NCI-H146 treated with DMSO at 0.1 percent for 48 hours (cell line): ENCODE data around the gene USH2A.

Experiments
- DNase-seq: peaks from one replicate; lab custom pipeline; 2025; ENCODE audit not compliant: unreplicated experiment; lab: John Stamatoyannopoulos, UW

Gene USH2A, protein sequence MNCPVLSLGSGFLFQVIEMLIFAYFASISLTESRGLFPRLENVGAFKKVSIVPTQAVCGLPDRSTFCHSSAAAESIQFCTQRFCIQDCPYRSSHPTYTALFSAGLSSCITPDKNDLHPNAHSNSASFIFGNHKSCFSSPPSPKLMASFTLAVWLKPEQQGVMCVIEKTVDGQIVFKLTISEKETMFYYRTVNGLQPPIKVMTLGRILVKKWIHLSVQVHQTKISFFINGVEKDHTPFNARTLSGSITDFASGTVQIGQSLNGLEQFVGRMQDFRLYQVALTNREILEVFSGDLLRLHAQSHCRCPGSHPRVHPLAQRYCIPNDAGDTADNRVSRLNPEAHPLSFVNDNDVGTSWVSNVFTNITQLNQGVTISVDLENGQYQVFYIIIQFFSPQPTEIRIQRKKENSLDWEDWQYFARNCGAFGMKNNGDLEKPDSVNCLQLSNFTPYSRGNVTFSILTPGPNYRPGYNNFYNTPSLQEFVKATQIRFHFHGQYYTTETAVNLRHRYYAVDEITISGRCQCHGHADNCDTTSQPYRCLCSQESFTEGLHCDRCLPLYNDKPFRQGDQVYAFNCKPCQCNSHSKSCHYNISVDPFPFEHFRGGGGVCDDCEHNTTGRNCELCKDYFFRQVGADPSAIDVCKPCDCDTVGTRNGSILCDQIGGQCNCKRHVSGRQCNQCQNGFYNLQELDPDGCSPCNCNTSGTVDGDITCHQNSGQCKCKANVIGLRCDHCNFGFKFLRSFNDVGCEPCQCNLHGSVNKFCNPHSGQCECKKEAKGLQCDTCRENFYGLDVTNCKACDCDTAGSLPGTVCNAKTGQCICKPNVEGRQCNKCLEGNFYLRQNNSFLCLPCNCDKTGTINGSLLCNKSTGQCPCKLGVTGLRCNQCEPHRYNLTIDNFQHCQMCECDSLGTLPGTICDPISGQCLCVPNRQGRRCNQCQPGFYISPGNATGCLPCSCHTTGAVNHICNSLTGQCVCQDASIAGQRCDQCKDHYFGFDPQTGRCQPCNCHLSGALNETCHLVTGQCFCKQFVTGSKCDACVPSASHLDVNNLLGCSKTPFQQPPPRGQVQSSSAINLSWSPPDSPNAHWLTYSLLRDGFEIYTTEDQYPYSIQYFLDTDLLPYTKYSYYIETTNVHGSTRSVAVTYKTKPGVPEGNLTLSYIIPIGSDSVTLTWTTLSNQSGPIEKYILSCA (N-terminal part only)

DNA sequence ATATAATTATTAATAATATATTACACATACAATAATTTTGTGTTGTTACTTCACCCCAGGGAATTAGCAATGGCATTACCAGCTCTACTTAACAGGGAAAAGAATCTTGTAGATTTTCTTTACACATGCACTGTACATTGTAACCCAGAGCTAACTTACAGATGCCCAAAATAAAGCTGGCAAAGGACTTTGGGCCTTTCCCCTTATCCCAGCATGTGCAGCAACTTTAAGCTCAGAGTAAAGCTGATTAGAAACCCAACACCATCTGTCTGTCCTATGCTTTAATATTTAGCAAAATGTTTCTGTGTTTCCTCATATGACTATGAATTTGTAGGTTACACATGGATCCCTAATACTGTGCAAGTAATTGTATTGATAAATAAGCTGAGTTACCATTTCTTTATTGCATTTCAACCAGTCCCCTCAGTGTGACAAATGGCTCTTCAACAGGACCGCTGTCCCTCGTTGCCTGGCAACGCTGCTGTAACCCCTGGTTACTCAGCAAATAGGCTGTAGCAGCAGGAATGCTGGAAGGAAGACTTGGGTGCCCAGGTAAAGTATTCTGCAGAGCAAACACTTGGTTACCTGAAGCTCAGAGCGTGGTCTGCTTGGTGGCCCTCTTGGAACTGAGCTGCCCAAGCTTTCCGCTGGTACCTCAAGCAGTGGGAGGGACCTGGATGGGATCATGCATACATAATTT, at the start of gene USH2A:
TSS of gene USH2A (minus strand) at position 628 of the 700 bp plus-strand sequence. CDS start 1,112 bp downstream, outside the sequence.
- no peak for DNase-seq

DNA sequence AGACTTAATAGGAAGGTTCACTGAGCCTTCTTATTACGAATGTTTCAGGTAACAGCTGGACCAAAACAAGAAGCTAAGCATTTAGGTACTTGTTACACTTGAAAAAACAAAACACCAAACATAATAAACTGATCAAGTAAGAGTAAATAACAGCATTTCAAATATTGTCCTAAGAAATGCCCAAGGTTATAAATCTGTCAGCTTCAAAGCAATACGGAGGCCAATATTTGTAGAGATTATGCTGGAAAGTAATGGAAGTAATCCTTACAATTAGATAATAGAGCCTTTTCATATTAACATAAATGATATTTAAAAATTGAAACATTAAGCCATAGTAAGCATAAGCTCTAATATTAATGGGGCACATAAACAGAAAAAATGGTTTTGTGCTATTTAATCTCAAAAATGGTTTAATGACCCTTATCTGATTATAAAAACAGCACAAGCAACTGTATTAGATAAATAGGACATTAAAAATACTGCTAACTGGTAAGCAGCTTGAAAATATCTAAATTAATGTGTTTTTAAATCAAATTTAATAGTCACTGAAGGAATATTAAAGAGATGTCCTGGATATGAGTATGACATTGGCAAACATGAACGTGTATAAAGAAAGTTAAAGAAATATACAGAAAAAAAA, 43.0 kb upstream of the USH2A start:
- DNase-seq = no peak

DNA sequence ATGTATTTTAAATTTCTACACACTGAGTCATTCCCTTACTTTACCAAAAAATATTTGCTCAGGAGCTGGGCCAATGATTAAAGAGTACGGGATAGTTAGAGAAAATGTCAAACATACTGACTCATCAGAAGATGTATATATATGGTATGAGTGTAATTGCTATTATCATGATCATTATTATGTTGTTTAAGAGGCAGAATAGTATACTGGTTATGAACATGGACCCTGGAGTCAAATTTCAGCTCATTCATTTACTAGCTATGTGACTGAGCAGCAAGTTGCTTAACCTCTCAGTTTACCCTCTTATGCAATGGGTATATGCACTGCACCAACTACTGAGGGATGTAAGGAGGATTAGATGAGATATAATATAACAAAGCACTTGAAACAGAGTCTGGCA, 41.2 kb upstream of the USH2A start:
- no peak for DNase-seq

DNA sequence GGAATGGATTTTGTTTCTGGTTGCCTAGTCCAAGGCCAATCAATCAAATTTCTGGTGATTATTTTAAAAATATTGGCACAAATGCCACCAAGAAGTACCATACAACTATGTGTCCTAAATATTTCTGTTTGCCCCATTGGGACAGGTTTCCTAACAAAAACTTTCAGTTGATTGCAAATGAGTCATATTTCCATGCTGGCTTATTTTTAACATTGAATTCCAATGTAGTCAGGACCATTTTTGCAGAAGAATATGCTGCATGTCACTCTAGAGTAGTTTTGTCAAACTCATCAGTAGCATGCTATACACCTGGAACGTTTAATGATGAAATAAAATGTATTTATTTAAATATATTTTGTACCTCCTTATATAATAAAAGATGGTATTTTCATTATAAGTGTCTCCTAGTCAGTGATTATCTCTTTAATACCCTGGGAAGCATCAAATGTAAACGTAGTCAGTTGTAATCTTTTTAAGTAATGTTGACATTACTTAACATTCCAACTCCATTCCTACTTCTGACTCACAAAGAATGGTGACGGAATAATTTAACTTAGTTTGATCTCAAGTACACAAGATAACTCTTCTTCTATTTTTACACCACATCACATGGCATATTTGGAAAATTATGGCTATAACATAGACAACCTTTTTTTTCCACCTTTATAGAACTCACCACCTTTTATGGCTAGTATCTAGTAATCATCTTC, 39.0 kb upstream of the USH2A start:
- no peak for DNase-seq

DNA sequence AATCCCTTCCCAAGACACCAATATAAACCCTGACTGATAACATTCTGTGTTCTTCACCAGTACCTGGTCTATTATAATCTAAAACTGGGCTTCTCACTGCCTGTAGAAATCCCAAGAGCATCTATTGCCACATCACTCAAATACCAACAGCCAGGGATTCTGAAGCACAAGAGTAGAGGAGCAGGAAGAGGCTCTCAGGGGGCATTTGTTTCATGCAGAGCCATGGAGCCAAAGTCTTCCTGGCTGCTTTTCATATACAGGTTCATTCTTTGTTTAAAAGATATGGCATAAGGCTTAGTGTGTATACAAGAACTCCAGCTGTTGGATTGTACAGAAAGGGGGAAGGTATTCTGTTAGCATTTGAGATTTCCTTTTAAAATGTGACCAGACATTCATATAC, 38.2 kb upstream of the USH2A start:
- DNase-seq = no peak

DNA sequence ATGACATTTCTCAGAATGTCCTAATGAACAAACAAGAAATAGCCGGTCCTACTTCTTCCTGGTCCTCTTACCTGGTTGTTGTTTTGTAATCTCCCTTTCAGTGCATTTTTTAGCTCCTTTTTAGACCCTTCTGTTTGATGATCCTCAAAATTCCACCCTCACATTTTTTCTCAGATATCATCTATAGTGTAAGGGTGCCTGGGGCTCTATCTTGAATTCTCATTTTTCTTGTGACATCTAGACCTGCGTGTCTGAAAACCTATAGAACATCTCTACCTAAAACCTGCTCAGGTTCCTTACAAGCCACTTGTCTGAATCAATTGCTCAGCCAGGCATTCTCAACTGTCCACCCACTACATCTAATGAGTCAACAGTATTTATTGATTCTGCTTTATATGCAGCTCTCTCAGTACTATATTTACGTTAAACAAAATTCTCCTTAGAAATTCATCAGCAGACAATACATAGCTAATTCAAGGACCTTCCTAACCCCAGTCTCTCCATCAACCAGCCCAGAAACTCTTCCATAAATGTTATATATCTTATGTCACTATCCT, 36.5 kb upstream of the USH2A start:
- no peak for DNase-seq

DNA sequence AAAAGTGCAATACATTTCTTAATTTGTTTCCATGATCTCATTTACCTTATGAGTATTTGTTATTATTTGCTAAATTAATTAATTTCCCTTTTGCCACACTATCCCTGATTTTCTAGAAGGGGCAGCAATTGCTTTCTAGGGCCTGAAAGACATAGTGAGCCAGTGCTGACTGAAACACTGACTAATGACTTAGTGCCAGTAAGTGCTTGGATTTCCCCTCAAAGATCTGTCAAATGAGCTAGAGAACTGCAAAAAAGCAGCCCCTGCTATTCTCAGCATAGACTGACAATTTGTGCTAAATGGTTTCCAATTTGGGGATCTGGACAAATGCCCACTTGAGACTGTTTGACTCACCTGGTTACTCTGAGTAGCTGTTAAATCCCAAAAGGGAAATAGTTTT, 35.6 kb upstream of the USH2A start:
- DNase-seq = no peak

DNA sequence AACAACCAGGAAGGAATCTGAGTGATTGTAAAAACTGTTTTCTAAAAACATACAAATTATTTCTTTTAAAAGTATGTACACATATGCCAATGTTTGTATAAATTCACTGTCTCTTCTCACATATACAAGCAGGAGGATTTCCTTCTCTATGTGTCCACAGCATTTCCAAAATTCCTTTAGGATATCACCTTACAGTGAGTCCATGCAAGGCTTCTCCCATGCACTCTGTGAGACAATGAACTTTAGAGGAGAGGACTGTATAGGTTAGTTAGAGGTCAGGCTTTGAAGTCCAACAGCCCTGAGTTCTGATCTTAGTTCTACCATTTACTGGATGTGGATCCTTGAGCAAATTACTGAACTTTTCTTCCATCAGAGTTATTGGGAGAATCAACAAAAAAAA, 34.1 kb upstream of the USH2A start:
- DNase-seq = no peak

DNA sequence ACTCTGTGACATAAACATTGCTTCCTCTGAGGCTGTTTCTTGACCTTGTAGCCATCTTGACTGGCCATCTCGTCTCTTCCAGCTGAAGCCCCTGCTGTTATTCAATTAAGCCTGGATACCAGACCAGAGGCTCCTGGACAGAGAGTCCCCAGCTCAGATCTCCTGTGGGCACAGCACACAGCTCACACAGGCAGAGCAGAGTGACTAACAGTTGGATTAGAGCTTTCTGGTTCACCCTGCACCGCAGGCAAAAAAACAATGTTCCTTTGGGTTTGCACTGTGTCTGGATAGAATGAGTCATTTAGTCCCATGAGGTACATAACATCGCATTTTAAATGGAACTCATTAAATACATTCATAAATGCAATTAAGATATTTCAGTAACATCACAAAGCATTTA, 33.4 kb upstream of the USH2A start:
- no peak for DNase-seq

DNA sequence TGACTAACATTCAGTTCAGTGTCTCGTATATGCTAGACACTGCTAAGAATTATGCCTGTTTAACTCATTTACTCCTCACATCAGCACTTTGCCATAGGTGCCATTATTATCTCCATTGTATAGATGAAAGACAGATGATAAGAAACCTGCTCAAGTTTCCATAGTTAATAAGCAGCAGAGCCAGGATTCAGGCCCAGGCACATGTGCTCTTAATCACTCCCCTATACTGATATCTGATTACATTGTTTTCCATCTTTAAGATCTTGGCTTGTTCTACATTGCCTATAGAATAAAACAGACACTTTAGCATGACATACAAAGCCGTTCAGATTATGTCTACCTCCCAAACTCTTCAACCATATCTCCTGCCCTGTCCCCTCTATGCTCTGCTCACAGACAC, 30.5 kb upstream of the USH2A start:
- no peak for DNase-seq

DNA sequence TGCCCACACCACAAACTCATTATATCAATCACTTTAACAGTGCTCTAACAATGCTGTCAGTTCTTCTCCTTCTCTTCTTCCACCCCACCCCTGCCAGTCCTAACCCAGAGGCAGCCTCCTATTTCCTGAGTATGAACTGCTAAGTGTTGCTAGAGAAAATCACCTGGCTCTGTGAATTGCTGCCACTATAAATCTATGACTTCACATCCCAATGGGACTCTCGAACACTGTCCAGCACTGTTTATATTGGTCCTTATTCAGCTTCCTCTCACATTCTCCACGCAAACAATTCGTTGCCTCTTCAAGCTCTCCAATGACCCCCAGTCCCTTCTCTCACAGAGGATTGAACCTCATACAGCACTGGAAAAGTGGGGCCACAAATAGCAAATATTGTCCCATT, 27.0 kb upstream of the USH2A start:
- no peak for DNase-seq

DNA sequence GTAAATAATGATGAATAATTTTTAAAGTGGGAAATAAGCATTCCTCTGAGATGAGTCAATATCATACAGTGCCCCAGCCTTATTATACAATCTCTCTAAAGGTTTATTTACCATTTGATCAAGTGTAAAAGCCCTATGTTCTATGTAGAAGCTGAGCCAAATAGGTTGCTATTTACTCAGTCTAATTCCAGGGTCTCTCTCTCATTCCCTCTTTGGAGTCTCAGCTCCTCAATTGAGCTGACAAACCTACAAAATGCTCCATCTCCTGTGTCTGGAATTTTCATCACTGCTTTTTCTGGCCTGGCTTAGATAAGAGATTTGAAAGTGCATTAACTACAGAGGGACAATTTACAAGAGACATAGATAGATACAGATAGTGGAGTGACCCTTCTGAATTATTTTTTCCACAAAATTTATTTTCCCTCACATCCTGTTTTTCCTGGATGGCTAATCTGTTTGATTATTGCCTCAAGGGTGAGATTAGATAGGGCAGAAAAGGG, 24.8 kb upstream of the USH2A start:
- DNase-seq = no peak

DNA sequence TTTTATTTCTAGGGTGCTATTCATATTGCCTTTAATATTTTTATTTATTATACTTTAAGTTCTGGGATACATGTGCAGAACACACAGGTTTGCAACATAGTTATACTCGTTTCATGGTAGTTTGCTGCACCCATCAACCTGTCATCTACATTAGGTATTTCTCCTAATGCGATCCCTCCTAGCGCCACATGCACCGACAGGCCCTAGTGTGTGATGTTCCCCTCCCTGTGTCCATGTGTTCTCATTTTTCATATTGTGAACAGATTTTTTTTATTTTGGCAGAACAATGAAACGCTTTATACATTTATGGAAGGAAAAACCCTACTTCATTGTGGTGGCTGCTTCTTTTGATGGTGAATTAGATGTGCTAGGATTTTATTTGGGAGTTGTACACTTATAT, 14.4 kb upstream of the USH2A start:
- no peak for DNase-seq

DNA sequence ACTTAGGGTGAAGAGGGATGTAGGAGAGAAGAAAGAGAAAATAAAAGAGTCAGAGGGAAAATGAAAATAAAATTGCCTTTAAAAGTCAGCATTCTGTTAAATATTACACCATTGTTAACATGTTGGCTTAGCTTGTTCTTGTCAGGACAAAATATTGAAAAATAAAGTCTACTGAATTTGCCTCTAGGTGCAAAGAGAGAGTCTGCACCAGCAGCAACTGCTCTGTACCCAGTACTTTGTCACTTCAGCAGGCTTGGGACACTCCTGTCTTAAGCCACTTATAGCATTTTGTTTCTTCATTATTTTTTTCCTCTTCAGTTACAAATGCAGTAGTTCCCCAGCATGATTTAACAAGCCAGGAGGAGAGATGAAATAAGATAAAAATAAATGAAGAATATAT, 11.0 kb upstream of the USH2A start:
- DNase-seq = no peak

DNA sequence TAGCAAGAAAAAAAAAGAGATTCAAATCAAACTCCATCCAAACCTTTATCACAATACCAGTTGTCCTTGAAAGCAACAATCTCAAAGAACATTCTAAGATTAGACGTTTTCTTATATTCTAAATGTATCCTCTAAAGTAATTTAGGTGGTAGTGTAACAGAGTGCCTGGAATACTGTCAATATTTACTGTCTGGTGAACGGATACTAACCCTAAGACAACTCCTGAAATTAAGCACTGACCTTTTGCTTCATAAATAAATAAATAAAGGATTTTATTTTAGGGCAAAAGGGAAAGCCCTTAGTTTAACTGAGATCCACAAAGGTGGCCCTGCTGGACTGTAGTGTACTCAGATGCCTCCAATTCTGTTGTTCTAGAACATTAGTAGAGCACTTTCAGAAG, 9.9 kb upstream of the USH2A start:
- no peak for DNase-seq

DNA sequence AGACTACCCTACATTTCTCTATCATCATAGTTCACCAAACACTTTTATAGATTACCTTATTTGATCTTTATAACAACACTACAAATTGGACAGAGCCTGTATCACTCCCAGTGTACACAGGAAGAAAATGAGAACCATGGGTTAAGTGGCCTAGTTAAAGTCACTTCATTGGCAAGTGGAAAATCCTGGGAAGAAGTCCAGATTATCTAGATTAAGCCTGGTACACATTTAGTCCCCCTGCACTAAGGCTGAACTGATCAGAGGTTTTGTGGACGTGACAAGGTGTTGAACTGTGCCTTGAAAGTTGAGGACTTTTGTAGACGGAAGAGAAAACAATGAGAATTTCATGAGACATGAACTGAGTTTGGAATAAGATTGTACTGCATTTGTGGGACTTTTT, 7.5 kb upstream of the USH2A start:
- no peak for DNase-seq

DNA sequence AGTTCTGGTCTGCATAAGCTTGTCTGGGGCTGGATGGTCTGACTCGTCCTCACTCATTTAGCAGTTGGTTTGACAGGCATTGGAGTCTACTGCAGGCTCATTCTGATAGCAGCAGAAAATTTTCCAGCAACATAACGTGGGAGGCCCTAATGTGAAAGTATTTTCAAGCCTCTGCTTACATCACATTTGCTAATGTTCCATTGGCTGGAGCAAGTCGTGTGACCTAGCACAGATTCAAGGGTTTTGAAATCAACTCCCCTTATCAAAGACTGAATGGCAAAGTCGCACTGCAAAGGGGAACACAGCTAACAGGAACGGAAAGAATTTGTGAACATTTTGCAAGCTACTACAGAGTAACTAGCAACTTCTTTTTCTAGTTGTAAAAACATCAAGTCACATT, 2.3 kb upstream of the USH2A start:
- no peak for DNase-seq

DNA sequence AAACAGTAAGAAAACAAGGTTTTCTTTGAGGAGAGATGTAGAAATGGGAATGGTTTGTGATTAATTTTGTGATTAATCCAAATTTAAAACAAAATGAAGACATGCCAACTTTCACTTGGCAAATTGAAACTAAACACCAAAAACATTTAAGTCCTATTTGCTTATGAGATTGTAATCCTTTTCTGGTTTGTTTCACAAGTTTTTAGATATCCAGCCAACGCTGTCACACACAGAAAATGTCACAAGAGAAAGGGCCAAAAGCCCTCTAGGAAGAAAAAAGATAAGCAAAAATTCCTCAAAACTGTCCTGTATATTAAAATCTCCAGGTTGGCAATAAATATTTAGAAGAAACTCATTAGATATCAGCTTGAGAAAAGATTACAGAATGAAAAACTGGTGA, 2.5 kb downstream of the USH2A start:
- no peak for DNase-seq

DNA sequence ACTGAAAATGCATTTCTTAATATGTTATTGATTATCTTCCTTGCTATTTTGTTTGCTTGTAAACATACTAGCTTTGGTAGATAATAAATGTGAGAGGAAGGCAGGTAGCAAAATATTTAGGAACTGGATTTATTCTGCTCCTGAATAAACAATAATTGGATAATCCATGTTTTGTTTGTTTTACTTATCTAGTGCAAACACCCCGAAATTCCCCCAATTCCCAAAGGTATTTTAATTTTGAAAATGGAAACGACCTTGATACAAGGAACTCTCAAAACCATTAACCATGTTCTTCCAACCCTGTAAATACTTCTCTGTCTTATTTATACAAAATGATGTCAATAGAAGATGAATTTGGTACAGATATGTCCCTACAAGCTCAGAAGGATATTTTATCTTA, 3.0 kb downstream of the USH2A start:
- no peak for DNase-seq
